Epithelial cell of esophagus (primary cell): Measurements from ENCODE around the gene SENP8.
"Not testable (repeated sequence)": the region's sequence is repeated elsewhere in the genome, so short reads cannot be mapped to it uniquely, and the experiment has no call there.

Source experiments
- DNase-seq: peaks from one replicate; pipeline ENCODE4 v3.0.0; 2010; ENCODE audit warnings: low read depth
- H3K4me3 ChIP-seq: 2 replicates; pipeline ENCODE4 v1.5.1; 2011; ENCODE audit warnings: mild to moderate bottlenecking, low read length, control low read depth
- CTCF ChIP-seq: IDR thresholded peaks from 2 replicates; pipeline ENCODE4 v1.5.1; 2011; ENCODE audit warnings: low read depth, mild to moderate bottlenecking, low read length, control low read depth, inconsistent platforms; ENCODE audit not compliant: insufficient read depth; ENCODE audit errors: missing control alignments

Gene SENP8

GRCh38 chr15:72098040-72098439 is 20.2 kb upstream of the SENP8 start:
- no peak for TF ChIP-seq CTCF
- no peak overlapping the region for H3K4me3 ChIP-seq
- no peak for DNase-seq

GRCh38 chr15:72099155-72099554 is 19.0 kb upstream of the SENP8 start:
- no peak for DNase-seq
- no peak overlapping the region for H3K4me3 ChIP-seq
- TF ChIP-seq CTCF, result no peak

- H3K4me3 ChIP-seq, DNase-seq: not testable (repeated sequence)
These were observed 17.7 kb upstream of the SENP8 start for GRCh38 chr15:72100551-72100950.

GRCh38 chr15:72105111-72105510 is 13.1 kb upstream of the SENP8 start:
- no peak for TF ChIP-seq CTCF
- no peak for DNase-seq
- no peak overlapping the region for H3K4me3 ChIP-seq

GRCh38 chr15:72106068-72106467 is 12.1 kb upstream of the SENP8 start:
- DNase-seq, result no peak
- no peak overlapping the region for H3K4me3 ChIP-seq
- no peak for TF ChIP-seq CTCF

- H3K4me3 ChIP-seq, result no peak overlapping the region
- no peak for TF ChIP-seq CTCF
- no peak for DNase-seq
These were observed 7.8 kb upstream of the SENP8 start for GRCh38 chr15:72110355-72110754.

- no peak for DNase-seq
- TF ChIP-seq CTCF, result no peak
- H3K4me3 ChIP-seq, result no peak overlapping the region
These were observed 6.1 kb upstream of the SENP8 start for GRCh38 chr15:72112116-72112515.

- no peak overlapping the region for H3K4me3 ChIP-seq
- TF ChIP-seq CTCF, result no peak
- DNase-seq, result no peak
These were observed 5.4 kb upstream of the SENP8 start for GRCh38 chr15:72112805-72113204.
